ENCODE results near the gene ACRBP. TPM values are rescaled to one million over a fixed set of nuclear protein-coding genes. Genes with fewer than 3 reads are reported as not detected.

Gene ACRBP
- total RNA-seq, 1 experiment from 2014 or later: 1.3 TPM

DNA sequence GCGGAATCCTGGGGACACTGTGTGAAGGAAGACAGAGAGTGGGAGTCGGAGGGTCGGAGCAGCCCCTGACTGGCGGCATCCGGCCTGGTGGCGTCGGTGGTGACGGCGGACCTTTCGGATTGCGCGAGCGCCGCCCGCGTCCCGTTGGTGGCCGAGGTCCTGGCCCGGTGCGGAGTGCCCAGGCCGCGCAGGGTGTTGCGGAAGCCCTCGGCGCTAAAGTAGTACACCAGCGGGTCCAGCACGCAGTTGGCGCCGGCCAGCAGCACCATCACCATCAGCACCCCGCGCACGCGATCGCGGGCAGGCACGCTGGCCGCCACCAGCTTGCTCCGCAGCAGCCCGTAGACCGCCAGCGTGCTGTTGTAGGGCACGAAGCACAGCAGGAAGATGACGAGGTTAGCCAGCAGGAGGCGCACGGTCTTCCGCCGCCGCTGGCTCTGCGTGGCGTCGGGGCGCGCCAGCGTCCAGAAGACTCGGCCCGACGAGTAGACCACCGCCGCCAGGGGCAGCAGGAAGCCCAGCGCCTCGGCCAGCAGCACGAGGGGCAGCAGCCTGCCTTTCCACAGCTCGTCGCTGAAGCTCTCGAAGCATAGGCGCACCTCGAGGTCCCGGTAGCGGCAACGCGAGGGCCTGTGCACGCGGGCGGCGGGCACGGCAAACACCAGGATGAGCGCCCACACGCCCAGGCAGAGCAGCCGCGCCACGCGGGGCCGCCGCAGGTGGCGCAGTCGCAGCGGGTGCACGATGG lies 26.9 kb downstream of the ACRBP start:
- no peak overlapping the region for H3K23ac ChIP-seq (ENCODE audit: insufficient read length, low read depth, low read length)
- no peak overlapping the region for H3K27ac ChIP-seq (ENCODE audit: insufficient read length, low read depth, low read length)
- no peak overlapping the region for H2AK5ac ChIP-seq (ENCODE audit: insufficient read length, low read length)
- no peaks in the 10 kb centered on the region for H4K20me1 ChIP-seq (ENCODE audit: control insufficient read depth, insufficient read depth, insufficient read length)
- H3K18ac ChIP-seq (ENCODE audit: insufficient read length, low read depth, low read length): peak overlapping the region; percentile 89
- TF ChIP-seq, protein P1, sequence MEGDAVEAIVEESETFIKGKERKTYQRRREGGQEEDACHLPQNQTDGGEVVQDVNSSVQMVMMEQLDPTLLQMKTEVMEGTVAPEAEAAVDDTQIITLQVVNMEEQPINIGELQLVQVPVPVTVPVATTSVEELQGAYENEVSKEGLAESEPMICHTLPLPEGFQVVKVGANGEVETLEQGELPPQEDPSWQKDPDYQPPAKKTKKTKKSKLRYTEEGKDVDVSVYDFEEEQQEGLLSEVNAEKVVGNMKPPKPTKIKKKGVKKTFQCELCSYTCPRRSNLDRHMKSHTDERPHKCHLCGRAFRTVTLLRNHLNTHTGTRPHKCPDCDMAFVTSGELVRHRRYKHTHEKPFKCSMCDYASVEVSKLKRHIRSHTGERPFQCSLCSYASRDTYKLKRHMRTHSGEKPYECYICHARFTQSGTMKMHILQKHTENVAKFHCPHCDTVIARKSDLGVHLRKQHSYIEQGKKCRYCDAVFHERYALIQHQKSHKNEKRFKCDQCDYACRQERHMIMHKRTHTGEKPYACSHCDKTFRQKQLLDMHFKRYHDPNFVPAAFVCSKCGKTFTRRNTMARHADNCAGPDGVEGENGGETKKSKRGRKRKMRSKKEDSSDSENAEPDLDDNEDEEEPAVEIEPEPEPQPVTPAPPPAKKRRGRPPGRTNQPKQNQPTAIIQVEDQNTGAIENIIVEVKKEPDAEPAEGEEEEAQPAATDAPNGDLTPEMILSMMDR (conservative IDR thresholded peaks at IDR 0.05): peak; percentile 98
- no peaks in the 10 kb centered on the region for H3K79me2 ChIP-seq (ENCODE audit: insufficient read depth, low read length)
- no peak overlapping the region for H3T11ph ChIP-seq (ENCODE audit: low read length)
- peaks cover 0 to 4% (median 0%) of the 10 kb centered on the region in 3 experiments; a peak in 2 of 7 replicates for H3K36me3 Mint-ChIP-seq (ENCODE audit: insufficient read depth in 1 of 3, low read depth in 3 of 3)
- H3K4ac ChIP-seq (ENCODE audit: low read depth, low read length): no peak overlapping the region
- no peak overlapping the region for H4K91ac ChIP-seq (ENCODE audit: insufficient read length, low read depth, low read length)
- H3K9me3 ChIP-seq (ENCODE audit: control insufficient read depth, low read depth, low read length): no peaks in the 10 kb centered on the region
- peaks cover 29% of the 10 kb centered on the region for H3K27me3 Mint-ChIP-seq (ENCODE audit: low read depth)
- H3K79me1 ChIP-seq (ENCODE audit: insufficient read depth, low read depth, low read length, poor library complexity, severe bottlenecking): no peaks in the 10 kb centered on the region
- H3K27ac Mint-ChIP-seq: peak overlapping the region in 1 of 3 experiments; percentile 50; a peak in 1 of 7 replicates
- peaks cover 6% of the 10 kb centered on the region; the same call in 1 of the 2 replicates for H3K27me3 ChIP-seq (ENCODE audit: insufficient read depth, low read length)
- DNase-seq: peak; percentile 96
- no peak overlapping the region for H2BK12ac ChIP-seq (ENCODE audit: insufficient read length, low read depth, low read length)
- H3K9ac ChIP-seq (ENCODE audit: extremely low read depth, insufficient read length, low read length): no peak overlapping the region
- no peaks in the 10 kb centered on the region for H3K4me1 ChIP-seq (ENCODE audit: insufficient read depth, low read length)
- H3K4me1 Mint-ChIP-seq: peaks cover 6 to 15% of the 10 kb centered on the region in 2 experiments; a peak in 3 of 4 replicates
- H2AFZ ChIP-seq (ENCODE audit: low read length): no peak overlapping the region
- no peak overlapping the region for H2BK120ac ChIP-seq (ENCODE audit: low read depth, low read length, poor library complexity, severe bottlenecking)
- whole genome bisulfite sequencing (ENCODE audit: extremely low coverage, insufficient read length, low lambda C conversion rate): no CpG with 5 or more reads among the region's 88 CpGs
- peak overlapping the region; percentile 9 for H3K4me2 ChIP-seq (ENCODE audit: insufficient read depth, insufficient read length, low read length)
- H3K4me3 Mint-ChIP-seq: peak overlapping the region in 1 of 2 experiments; percentile 33; a peak in 1 of 5 replicates
- no peak overlapping the region for H2BK15ac ChIP-seq (ENCODE audit: low read depth, low read length)
- H4K5ac ChIP-seq (ENCODE audit: insufficient read length, low read depth, low read length): no peak overlapping the region
- no peak overlapping the region for H2BK5ac ChIP-seq (ENCODE audit: insufficient read length, low read length)
- H3K23me2 ChIP-seq (ENCODE audit: insufficient read length, low read depth, low read length, poor library complexity, severe bottlenecking): no peaks in the 10 kb centered on the region
- H3K56ac ChIP-seq (ENCODE audit: insufficient read length, low read depth, low read length): no peak overlapping the region
- no peak overlapping the region for H4K8ac ChIP-seq (replicated peaks; ENCODE audit: insufficient read length, low read depth, low read length)
- peak overlapping the region; percentile 59; the same call in 1 of the 2 replicates for H3K14ac ChIP-seq (ENCODE audit: insufficient read depth, low read length)
- no peak overlapping the region for H2BK20ac ChIP-seq (ENCODE audit: low read depth, low read length, poor library complexity, severe bottlenecking)
- no peaks in the 10 kb centered on the region; a peak in 1 of 5 replicates for H3K9me3 Mint-ChIP-seq
